SJSA1 (cell line): ENCODE measurements around the gene GSK3B. TPM values are rescaled to one million over a fixed set of nuclear protein-coding genes. Genes with fewer than 3 reads are reported as not detected.
"Not testable (repeated sequence)": the region's sequence is repeated elsewhere in the genome, so short reads cannot be mapped to it uniquely, and the experiment has no call there.

Source experiments
- DNase-seq, 2 experiments: peaks; one replicate each; pipeline ENCODE4 v3.0.0-alpha.2; 2015 to 2020; ENCODE audit warnings: low spot score in 2 of 2, low read depth in 1 of 2
- H3K27ac ChIP-seq: fragments of 250-450 bp; sonication (Bioruptor Pico); 2 replicates; pipeline ENCODE4 v1.5.1; 2020; ENCODE audit warnings: mild to moderate bottlenecking, moderate library complexity
- H3K27me3 ChIP-seq: fragments of 250-450 bp; sonication (Bioruptor Pico); replicated peaks from 2 replicates; pipeline ENCODE4 v1.5.1; 2020; ENCODE audit warnings: mild to moderate bottlenecking, moderate library complexity
- H3K36me3 ChIP-seq: fragments of 250-450 bp; sonication (Bioruptor Pico); 2 replicates; pipeline ENCODE4 v1.5.1; 2020; ENCODE audit warnings: mild to moderate bottlenecking
- H3K4me1 ChIP-seq: fragments of 250-450 bp; sonication (Bioruptor Pico); replicated peaks from 2 replicates; pipeline ENCODE4 v1.6.1; 2021; ENCODE audit warnings: mild to moderate bottlenecking
- H3K4me3 ChIP-seq: fragments of 250-450 bp; sonication (Bioruptor Pico); 2 replicates; pipeline ENCODE4 v1.5.1; 2020; ENCODE audit warnings: mild to moderate bottlenecking
- H3K9me3 ChIP-seq: fragments of 250-450 bp; sonication (Bioruptor Pico); replicated peaks from 2 replicates; pipeline ENCODE4 v1.5.1; 2020; ENCODE audit warnings: mild to moderate bottlenecking
- total RNA-seq: library from RNA; depleted of rRNA; stranded (reverse); fragments of >200 nt; shearing (Covaris generic); gene quantifications from 2 replicates; pipeline ENCODE4 v1.2.3, GENCODE V29; 2014

GSK3B gene
- total RNA-seq, 1 experiment from 2014 or later: 45.5 TPM

DNA sequence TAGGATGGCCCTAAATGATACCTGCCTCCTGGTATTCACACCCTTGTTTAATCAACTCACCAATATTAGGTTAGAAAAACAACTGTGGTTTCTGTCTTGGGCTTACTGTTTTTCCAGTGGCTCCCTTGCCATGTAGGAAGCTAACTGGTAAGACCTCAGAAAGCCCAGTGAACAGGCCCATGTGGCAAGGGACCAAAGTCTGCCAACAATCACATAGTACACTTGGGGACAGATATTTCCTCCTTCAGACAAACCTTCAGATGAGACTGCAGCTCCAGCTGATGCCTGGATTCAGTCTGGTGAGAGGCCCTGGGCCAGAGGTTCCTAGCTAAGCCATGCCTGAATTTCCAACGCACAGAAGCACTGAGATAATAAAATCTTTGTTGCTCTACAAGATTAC lies 96.1 kb downstream of the GSK3B start:
- Histone ChIP-seq H3K4me1 (no peaks in the 10 kb centered on the region), H3K27ac (no peak overlapping the region), H3K9me3 (no peaks in the 10 kb centered on the region), H3K36me3 (peaks cover 18% of the 10 kb centered on the region), H3K27me3 (no peaks in the 10 kb centered on the region), H3K4me3 (no peak overlapping the region)
- DNase-seq: no peak

DNA sequence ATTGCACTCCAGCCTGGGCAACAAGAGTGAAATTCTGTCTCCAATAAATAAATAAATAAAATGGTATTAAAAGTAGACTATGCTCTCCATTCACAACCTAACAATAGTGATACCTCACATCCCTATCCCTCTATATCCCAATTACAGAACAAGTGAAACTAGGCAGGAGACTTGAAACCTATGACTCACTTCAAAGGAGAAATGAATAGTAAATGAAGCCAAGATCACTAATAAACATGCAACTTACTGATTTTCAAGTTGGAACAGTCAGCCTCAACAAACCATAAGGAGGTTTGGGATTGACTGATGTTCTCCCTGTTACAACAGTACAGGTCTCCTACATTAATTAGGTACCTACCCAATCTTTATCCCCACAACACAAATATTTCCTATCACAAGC lies 103.4 kb downstream of the GSK3B start:
- Histone ChIP-seq H3K27me3 (no peaks in the 10 kb centered on the region), H3K27ac (no peak overlapping the region), H3K36me3 (no peaks in the 10 kb centered on the region), H3K9me3 (no peaks in the 10 kb centered on the region), H3K4me3 (no peak overlapping the region), H3K4me1 (no peaks in the 10 kb centered on the region)
- no peak for DNase-seq

DNA sequence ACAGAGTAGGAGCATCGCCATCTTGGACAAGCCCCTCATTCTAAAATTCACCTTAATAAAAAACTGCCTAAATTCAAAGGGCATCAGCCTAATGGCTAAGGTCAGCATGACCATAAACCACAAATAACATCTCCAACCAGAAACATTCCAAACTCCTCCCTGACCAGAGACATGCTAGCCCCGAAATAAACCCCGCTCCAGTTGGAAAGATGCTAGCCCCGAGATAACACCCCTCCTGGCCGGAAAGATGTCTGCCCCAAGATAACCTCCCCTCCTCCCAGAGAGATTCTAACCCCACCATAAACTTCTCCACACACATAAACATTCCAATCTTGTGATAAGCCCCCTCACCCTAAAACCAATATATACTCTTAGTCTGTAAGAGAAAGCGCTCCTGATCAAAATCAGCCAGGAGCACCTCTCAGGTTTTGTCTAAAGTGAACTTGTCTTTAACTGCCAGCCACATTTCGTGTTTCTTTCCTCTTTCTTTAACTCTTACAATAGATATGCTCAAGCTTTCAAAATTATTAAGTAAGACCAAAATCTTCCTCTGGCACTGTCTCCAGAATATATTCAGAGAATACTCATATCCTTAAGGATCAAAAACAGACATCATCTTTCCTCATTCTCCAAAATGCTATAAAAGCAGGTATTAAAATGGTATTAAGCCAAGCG lies 104.1 kb downstream of the GSK3B start:
- no peak for DNase-seq
- H3K27ac ChIP-seq: no peak overlapping the region
- H3K9me3 ChIP-seq: no peaks in the 10 kb centered on the region
- H3K4me1 ChIP-seq: no peaks in the 10 kb centered on the region
- H3K4me3 ChIP-seq: no peak overlapping the region
- no peaks in the 10 kb centered on the region for H3K27me3 ChIP-seq
- no peaks in the 10 kb centered on the region for H3K36me3 ChIP-seq

GRCh38 chr3:119986812-119987211 lies 107.4 kb downstream of the GSK3B start:
- not testable (repeated sequence) for DNase-seq, H3K27me3 ChIP-seq, H3K36me3 ChIP-seq, H3K27ac ChIP-seq, H3K4me3 ChIP-seq, H3K9me3 ChIP-seq, H3K4me1 ChIP-seq

GRCh38 chr3:119981386-119981785 lies 112.9 kb downstream of the GSK3B start:
- no peaks in the 10 kb centered on the region; the same call in 1 of the 2 replicates for H3K36me3 ChIP-seq
- H3K9me3 ChIP-seq: no peaks in the 10 kb centered on the region
- H3K4me3 ChIP-seq: no peak overlapping the region
- no peak overlapping the region for H3K27ac ChIP-seq
- no peak for DNase-seq
- no peaks in the 10 kb centered on the region for H3K4me1 ChIP-seq
- no peaks in the 10 kb centered on the region for H3K27me3 ChIP-seq

DNA sequence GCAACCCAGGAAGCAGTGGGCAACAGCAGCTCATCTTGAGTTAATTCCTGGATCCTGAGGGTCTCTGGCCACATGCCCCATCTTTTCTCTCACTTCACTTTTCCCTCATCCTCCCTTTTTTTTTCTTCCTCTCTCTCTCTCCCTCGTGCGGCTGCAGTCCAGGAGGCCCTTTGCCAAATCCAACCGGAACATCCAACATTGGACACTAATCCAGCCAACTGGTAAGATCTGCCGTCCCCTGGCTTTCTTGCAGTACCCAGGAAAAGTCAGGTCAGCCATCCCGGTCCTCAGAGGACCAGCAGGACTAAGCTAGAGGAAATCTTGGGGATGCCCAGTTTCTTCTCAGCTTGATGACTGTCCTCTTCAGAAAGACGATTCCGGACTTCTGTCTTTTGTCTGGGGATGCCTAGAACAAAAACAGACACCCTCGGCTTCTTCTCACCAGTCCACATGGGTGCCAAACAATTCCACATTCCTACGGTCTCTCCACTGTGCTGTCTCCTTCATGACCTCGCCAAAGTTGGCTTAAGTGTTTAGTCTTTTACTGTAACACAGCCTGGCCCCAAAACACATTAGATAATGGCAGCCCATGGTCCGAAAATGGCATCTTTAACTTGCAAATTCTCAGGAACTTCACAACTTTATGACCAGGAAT lies 115.6 kb downstream of the GSK3B start:
- Histone ChIP-seq H3K4me3 (no peak overlapping the region), H3K27me3 (no peaks in the 10 kb centered on the region), H3K4me1 (no peaks in the 10 kb centered on the region), H3K27ac (no peak overlapping the region), H3K9me3 (no peaks in the 10 kb centered on the region), H3K36me3 (no peaks in the 10 kb centered on the region; the same call in 1 of the 2 replicates)
- DNase-seq: no peak

- Histone ChIP-seq H3K4me1 (no peaks in the 10 kb centered on the region; the same call in 1 of the 2 replicates), H3K4me3 (no peak overlapping the region), H3K27ac (no peak overlapping the region), H3K9me3 (no peaks in the 10 kb centered on the region), H3K36me3 (no peaks in the 10 kb centered on the region; the same call in 1 of the 2 replicates), H3K27me3 (no peaks in the 10 kb centered on the region)
- no peak for DNase-seq
Observed at GRCh38 chr3:119977353-119977752, 116.9 kb downstream of the GSK3B start.

GRCh38 chr3:119976214-119976613 lies 118.0 kb downstream of the GSK3B start:
- Histone ChIP-seq H3K27ac (no peak overlapping the region), H3K4me3 (no peak overlapping the region), H3K27me3 (no peaks in the 10 kb centered on the region), H3K36me3 (no peaks in the 10 kb centered on the region; the same call in 1 of the 2 replicates), H3K9me3 (no peaks in the 10 kb centered on the region), H3K4me1 (no peaks in the 10 kb centered on the region; the same call in 1 of the 2 replicates)
- DNase-seq: no peak

GRCh38 chr3:119974656-119975055 lies 119.6 kb downstream of the GSK3B start:
- no peak for DNase-seq
- Histone ChIP-seq H3K27ac (no peak overlapping the region), H3K27me3 (no peaks in the 10 kb centered on the region), H3K4me1 (no peaks in the 10 kb centered on the region; the same call in 1 of the 2 replicates), H3K9me3 (no peaks in the 10 kb centered on the region), H3K4me3 (no peak overlapping the region), H3K36me3 (no peaks in the 10 kb centered on the region)

DNA sequence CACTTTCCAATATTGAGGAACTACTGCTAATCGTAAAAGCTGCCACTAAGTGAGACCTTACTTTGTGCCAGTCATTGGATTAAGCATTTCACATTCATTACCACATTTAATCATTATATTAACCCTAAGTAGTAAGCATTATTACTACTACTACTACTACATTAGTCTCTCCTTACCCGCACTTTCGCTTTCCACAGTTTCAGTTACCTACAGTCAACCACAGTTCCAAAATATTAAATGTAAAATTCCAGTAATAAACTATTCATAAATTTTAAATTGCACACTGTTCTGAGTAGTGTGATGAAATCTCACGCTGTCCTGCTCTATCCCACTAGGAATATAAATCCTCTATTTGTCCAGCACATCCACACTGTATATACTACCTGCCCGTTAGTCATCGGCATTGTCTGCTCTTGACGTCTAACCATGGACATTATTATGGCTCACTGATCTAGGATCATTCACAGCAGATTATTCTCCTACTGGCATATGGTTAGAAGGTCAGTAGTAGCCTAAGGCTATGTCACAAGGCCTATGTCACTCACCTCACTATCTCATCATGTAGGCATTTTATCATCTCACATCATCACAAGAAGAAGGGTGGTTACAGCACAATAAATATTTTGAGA lies 121.1 kb downstream of the GSK3B start:
- no peak for DNase-seq

GRCh38 chr3:119969759-119970158 lies 124.5 kb downstream of the GSK3B start:
- Histone ChIP-seq H3K9me3 (no peaks in the 10 kb centered on the region), H3K4me1 (no peaks in the 10 kb centered on the region; the same call in 1 of the 2 replicates), H3K27me3 (no peaks in the 10 kb centered on the region), H3K36me3 (no peaks in the 10 kb centered on the region), H3K4me3 (no peak overlapping the region), H3K27ac (no peak overlapping the region)
- no peak for DNase-seq

More for the DNA sequence above, 121.1 kb downstream of the GSK3B start:
- no peaks in the 10 kb centered on the region; the same call in 1 of the 2 replicates for H3K4me1 ChIP-seq
- H3K27ac ChIP-seq: no peak overlapping the region
- H3K27me3 ChIP-seq: no peaks in the 10 kb centered on the region
- H3K4me3 ChIP-seq: no peak overlapping the region
- no peaks in the 10 kb centered on the region for H3K36me3 ChIP-seq
- no peaks in the 10 kb centered on the region for H3K9me3 ChIP-seq

- Histone ChIP-seq H3K4me3 (no peak overlapping the region), H3K27ac (no peak overlapping the region), H3K27me3 (no peaks in the 10 kb centered on the region), H3K4me1 (no peaks in the 10 kb centered on the region), H3K36me3 (no peaks in the 10 kb centered on the region), H3K9me3 (no peaks in the 10 kb centered on the region)
- no peak for DNase-seq
Observed at GRCh38 chr3:119967353-119968006, 126.8 kb downstream of the GSK3B start.

GRCh38 chr3:119965692-119966091 lies 128.6 kb downstream of the GSK3B start:
- Histone ChIP-seq H3K9me3 (no peaks in the 10 kb centered on the region), H3K27me3 (no peaks in the 10 kb centered on the region), H3K27ac (no peak overlapping the region), H3K36me3 (no peaks in the 10 kb centered on the region), H3K4me1 (no peaks in the 10 kb centered on the region), H3K4me3 (no peak overlapping the region)
- no peak for DNase-seq

DNA sequence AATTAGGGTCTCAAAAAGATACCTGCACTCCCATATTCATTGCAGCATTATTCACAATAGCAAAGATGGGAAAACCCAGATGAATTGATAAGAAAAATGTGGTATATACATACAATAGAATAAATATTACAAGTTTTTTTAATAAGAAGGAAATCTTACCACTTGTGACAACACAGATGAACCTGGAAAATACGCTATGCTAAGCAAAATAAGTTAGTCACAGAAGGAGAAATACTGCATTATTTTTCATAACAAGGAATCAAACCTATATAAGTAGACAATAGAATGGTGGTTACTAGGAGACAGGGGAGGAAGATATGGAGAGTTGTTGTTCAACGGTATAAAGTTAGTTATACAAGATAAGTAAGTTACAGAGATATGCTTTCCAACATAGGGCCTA lies 130.0 kb downstream of the GSK3B start:
- no peak for DNase-seq
- no peaks in the 10 kb centered on the region for H3K36me3 ChIP-seq
- H3K27ac ChIP-seq: no peak overlapping the region
- H3K9me3 ChIP-seq: no peaks in the 10 kb centered on the region
- no peaks in the 10 kb centered on the region for H3K27me3 ChIP-seq
- no peak overlapping the region for H3K4me3 ChIP-seq
- no peaks in the 10 kb centered on the region for H3K4me1 ChIP-seq
